ENCODE results near the gene PPM1J. TPM values are rescaled to one million over a fixed set of nuclear protein-coding genes. Genes with fewer than 3 reads are reported as not detected.
"Not testable (repeated sequence)": the region's sequence is repeated elsewhere in the genome, so short reads cannot be mapped to it uniquely, and the experiment has no call there.

Gene PPM1J, protein sequence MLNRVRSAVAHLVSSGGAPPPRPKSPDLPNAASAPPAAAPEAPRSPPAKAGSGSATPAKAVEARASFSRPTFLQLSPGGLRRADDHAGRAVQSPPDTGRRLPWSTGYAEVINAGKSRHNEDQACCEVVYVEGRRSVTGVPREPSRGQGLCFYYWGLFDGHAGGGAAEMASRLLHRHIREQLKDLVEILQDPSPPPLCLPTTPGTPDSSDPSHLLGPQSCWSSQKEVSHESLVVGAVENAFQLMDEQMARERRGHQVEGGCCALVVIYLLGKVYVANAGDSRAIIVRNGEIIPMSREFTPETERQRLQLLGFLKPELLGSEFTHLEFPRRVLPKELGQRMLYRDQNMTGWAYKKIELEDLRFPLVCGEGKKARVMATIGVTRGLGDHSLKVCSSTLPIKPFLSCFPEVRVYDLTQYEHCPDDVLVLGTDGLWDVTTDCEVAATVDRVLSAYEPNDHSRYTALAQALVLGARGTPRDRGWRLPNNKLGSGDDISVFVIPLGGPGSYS
- 16.2 and 19.5 TPM in 2 replicates for polyA plus RNA-seq (2014; cell fraction: cytosol; rRNA removed)
- polyA plus RNA-seq (2014; cell fraction: nucleus; rRNA removed) = 62.8 and 90.2 TPM in 2 replicates

DNA sequence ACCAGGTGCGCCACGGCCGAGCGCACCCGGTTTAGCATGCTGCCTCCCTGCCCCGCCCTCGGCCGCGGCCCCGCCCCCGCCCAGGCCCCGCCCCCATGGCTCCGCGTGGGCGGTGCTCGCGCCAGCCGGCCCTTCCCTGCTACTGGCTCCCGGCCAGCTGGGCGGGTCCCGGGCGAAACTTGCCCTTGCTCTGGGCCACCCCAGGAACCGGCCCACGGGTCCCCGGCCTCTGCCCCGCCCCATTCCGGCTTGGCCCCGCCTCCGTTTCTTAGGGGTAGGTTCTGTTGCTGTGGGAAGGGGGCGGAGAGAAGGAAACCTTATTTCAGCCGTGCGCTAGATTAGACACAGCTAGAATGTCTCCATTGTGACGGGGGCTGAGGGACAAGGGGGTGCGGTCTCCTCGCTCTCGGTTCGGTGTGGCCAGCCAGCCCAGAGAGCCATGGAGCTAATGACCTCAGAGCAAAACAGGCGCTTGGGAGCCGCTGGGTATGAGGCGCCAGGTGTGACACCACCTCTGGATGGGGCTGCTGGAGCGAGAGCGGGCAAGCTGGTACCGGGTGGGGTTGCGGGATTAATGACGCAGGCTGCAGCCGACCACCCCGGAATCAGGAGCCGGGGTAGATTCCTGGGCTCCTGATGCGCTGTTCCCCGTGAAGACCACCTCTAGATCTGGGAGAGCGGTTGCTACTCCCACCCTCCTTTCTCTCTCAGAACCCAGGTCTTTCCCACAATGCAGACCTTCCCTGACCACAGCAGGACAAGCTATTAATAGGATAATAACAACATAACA lies at the start of gene PPM1J:
Gene PPM1J (minus strand): TSS at position 69 of the 790 bp plus-strand sequence. CDS start 31 bp downstream, at position 38.
- peak; percentile 94 for DNase-seq (ENCODE audit: low spot score)

- peak; percentile 71 for DNase-seq (ENCODE audit: low spot score)
These were observed 47.7 kb upstream of the PPM1J start for GRCh38 chr1:112762541-112763500.

GRCh38 chr1:112761714-112762480 lies 46.8 kb upstream of the PPM1J start:
- DNase-seq (ENCODE audit: low spot score) = no peak

- no peak for DNase-seq (ENCODE audit: low spot score)
These were observed 44.1 kb upstream of the PPM1J start for GRCh38 chr1:112759228-112759627.

- DNase-seq (ENCODE audit: low spot score) = no peak
These were observed 39.0 kb upstream of the PPM1J start for GRCh38 chr1:112754116-112754628.

- no peak for DNase-seq (ENCODE audit: low spot score)
These were observed 33.3 kb upstream of the PPM1J start for GRCh38 chr1:112748396-112748795.

- DNase-seq (ENCODE audit: low spot score) = no peak
These were observed 29.0 kb upstream of the PPM1J start for GRCh38 chr1:112744009-112744578.

DNA sequence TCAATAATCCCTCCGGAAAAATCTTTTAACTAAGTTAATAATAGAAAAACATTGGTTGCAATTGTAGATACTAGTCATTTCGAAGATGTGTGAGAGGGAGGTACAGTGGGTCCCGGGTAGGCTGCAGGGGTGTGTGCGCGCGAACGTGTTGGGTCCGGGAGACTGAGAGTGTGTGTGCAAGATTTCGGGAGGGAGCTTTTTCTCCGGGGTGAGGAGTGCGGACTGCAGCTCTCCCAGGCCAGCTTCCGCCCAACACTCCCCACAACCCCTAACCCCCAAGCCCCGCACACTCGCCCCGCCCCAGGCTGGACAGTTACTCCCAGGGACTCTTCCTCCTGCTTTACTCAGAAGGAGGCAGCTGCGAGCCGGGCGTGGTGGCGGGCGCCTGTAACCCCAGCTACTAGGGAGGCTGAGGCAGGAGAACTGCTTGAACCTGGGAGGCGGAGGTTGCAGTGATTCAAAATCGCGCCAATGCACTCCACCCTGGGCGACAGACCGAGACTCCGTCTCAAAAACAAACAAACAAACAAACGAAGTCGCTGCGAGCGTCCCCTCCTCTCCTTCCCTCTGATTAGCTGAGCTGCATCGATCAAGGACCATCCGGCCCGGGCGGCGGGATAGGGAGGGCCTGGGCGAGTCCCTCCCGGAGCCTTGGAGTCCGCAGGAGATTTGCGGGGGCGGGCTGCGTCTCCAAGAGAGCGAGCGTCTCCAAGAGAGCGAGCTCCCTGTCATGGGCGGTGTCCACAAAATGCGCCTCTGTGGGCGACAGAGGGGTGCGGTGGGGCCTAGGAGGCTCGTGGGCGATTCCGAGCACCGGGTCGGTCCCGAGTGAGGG lies 28.3 kb upstream of the PPM1J start:
- DNase-seq (ENCODE audit: low spot score) = no peak

DNA sequence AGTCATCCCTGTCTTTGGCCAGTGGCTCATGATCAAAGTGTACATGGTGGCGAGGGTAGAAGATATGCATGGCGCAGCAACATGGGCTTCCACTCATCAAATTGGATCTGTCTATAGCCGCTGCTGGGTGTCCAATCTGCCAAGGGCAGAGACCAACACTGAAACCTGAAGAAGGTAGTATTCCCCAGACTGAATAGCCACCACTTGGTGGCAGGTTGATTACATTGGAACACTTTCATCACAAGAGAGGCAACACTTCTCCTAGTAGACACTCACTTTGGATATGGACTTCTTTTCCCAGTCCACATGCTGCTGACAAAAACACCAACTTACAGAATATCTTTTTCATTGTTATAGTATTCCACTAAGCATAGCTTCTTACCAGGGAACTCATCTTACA lies 22.4 kb upstream of the PPM1J start:
- DNase-seq (ENCODE audit: low spot score) = no peak

- DNase-seq (ENCODE audit: low spot score) = no peak
These were observed 20.6 kb upstream of the PPM1J start for GRCh38 chr1:112735752-112736151.

GRCh38 chr1:112731451-112731850 lies 16.3 kb upstream of the PPM1J start:
- DNase-seq (ENCODE audit: low spot score) = no peak

DNA sequence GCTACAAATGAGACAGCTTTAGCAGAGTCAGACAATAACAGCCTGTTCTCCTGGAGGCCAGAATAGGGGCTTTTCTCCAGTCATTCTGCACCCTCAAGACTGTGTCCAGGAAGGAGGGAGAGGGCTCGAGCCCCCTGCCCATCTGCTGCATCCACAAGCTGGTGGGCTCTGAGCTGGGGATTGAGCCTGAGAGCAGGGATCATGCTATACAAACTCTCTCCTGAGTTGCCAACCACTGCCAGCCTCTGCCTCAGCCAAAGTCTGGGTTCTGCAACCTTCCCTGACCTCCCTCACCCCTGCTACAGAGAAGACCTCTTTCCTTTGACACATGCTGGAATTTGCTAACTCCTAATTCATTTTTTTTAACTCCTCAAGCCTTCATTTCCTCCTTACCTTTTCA lies 14.8 kb upstream of the PPM1J start:
- no peak for DNase-seq (ENCODE audit: low spot score)

DNA sequence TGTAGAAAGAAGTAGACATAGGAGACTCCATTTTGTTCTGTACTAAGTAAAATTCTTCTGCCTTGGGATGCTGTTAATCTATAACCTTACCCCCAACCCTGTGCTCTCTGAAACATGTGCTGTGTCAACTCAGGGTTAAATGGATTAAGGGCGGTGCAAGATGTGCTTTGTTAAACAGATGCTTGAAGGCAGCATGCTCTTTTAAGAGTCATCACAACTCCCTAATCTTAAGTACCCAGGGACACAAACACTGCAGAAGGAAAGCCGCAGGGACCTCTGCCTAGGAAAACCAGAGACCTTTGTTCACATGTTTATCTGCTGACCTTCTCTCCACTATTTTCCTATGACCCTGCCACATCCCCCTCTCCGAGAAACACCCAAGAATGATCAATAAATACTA lies 13.9 kb upstream of the PPM1J start:
- peak; percentile 61 for DNase-seq (ENCODE audit: low spot score)

- not testable (repeated sequence) for DNase-seq (ENCODE audit: low spot score)
These were observed 13.3 kb upstream of the PPM1J start for GRCh38 chr1:112728306-112728971.

DNA sequence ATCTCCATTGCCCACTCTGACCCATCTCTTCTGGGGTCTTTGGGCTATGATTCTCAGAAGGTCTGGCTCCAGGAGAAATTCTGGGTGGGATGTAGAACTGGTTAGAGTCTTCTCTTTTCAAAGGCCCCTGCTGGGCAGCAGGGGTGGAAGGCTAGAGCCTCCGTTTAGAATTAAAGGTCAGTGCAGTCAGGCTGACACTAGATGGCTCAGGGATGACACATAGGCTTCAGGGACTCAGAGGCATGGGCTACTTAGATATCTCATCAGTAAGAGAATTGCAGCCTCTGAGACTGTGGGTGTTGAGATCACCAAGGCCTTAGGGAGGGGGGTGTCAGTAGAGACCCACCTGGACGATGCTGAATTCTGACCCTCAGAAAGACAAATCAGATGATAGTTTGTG lies 12.6 kb upstream of the PPM1J start:
- DNase-seq (ENCODE audit: low spot score) = peak; percentile 60

DNA sequence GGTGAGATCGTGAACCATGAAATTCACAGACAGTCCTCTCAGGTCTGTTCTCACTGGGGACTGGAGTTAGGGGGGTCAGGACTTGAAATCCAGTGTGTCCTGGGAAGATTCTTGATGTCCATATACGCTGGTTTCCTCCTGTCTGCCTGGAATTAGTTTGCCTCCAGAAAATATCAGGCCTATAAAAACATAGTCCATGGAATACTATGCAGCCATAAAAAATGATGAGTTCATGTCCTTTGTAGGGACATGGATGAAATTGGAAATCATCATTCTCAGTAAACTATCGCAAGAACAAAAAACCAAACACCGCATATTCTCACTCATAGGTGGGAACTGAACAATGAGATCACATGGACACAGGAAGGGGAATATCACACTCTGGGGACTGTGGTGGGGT lies 9.1 kb upstream of the PPM1J start:
- DNase-seq (ENCODE audit: low spot score) = not testable (repeated sequence)

DNA sequence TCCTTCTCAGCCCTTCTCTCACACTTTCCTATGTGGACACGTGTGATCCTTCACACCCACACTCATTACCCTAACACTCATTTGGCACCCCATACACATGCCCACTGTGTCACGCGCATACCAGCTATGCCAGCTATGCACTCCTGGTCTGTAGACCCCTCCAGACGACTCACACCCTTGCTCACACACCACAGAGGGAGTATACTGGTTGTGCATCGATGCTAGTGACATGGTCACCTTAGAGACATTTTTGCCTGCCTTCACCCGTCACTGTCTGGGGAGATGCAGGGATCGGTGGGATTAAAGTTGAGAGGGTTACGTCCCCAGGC lies 8.3 kb upstream of the PPM1J start:
- no peak for DNase-seq (ENCODE audit: low spot score)
